Measurements from ENCODE around the gene CAPRIN1. TPM values are rescaled to one million over a fixed set of nuclear protein-coding genes. Genes with fewer than 3 reads are reported as not detected.
"Not testable (repeated sequence)": the region's sequence is repeated elsewhere in the genome, so short reads cannot be mapped to it uniquely, and the experiment has no call there.

CAPRIN1 gene
- total RNA-seq, 1 experiment from 2014 or later: 287 TPM

- Histone ChIP-seq H3K4me3 (no peak overlapping the region), H3K27me3 (no peaks in the 10 kb centered on the region), H3K27ac (no peak overlapping the region), H3K4me1 (no peaks in the 10 kb centered on the region), H3K9me3 (replicated peaks) (no peaks in the 10 kb centered on the region; the same call in 1 of the 2 replicates), H3K36me3 (peaks cover 65% of the 10 kb centered on the region)
- DNase-seq: no peak
Observed at GRCh38 chr11:34064291-34064690, 12.8 kb downstream of the CAPRIN1 start.

GRCh38 chr11:34065505-34066203, 14.1 kb downstream of the CAPRIN1 start:
- no peak for DNase-seq
- H3K4me3 ChIP-seq: no peak overlapping the region
- H3K4me1 ChIP-seq: no peaks in the 10 kb centered on the region
- no peaks in the 10 kb centered on the region for H3K27me3 ChIP-seq
- no peaks in the 10 kb centered on the region; the same call in 1 of the 2 replicates for H3K9me3 ChIP-seq (replicated peaks)
- H3K36me3 ChIP-seq: peaks cover 57% of the 10 kb centered on the region
- no peak overlapping the region for H3K27ac ChIP-seq

- H3K27ac ChIP-seq; H3K9me3 ChIP-seq (replicated peaks); DNase-seq; H3K4me3 ChIP-seq; H3K27me3 ChIP-seq; H3K4me1 ChIP-seq: not testable (repeated sequence)
- peaks cover 55% of the 10 kb centered on the region for H3K36me3 ChIP-seq
Observed at GRCh38 chr11:34066766-34067165, 15.2 kb downstream of the CAPRIN1 start.

GRCh38 chr11:34067383-34068065, 16.0 kb downstream of the CAPRIN1 start:
- Histone ChIP-seq H3K36me3 (peaks cover 59% of the 10 kb centered on the region), H3K4me3 (no peak overlapping the region), H3K4me1 (no peaks in the 10 kb centered on the region), H3K27ac (no peak overlapping the region), H3K9me3 (replicated peaks) (no peaks in the 10 kb centered on the region), H3K27me3 (no peaks in the 10 kb centered on the region)
- DNase-seq: no peak

GRCh38 chr11:34068111-34068510, 16.6 kb downstream of the CAPRIN1 start:
- peaks cover 59% of the 10 kb centered on the region for H3K36me3 ChIP-seq
- H3K9me3 ChIP-seq (replicated peaks): no peaks in the 10 kb centered on the region
- H3K4me1 ChIP-seq: no peaks in the 10 kb centered on the region
- H3K27ac ChIP-seq: no peak overlapping the region
- H3K4me3 ChIP-seq: no peak overlapping the region
- DNase-seq: no peak
- no peaks in the 10 kb centered on the region for H3K27me3 ChIP-seq

GRCh38 chr11:34071306-34071705, 19.8 kb downstream of the CAPRIN1 start:
- H3K4me3 ChIP-seq; H3K9me3 ChIP-seq (replicated peaks); H3K27ac ChIP-seq; H3K27me3 ChIP-seq; DNase-seq; H3K4me1 ChIP-seq: not testable (repeated sequence)
- peaks cover 71% of the 10 kb centered on the region for H3K36me3 ChIP-seq

- Histone ChIP-seq H3K27ac (no peak overlapping the region), H3K9me3 (replicated peaks) (no peaks in the 10 kb centered on the region), H3K36me3 (peaks cover 73% of the 10 kb centered on the region), H3K4me3 (no peak overlapping the region), H3K27me3 (no peaks in the 10 kb centered on the region), H3K4me1 (peaks cover 9% of the 10 kb centered on the region; the same call in 1 of the 2 replicates)
- DNase-seq: no peak
Observed at GRCh38 chr11:34072041-34072440, 20.5 kb downstream of the CAPRIN1 start.

- Histone ChIP-seq H3K9me3 (replicated peaks) (no peaks in the 10 kb centered on the region), H3K36me3 (peaks cover 73% of the 10 kb centered on the region), H3K4me3 (no peak overlapping the region), H3K4me1 (peaks cover 9% of the 10 kb centered on the region; the same call in 1 of the 2 replicates), H3K27me3 (no peaks in the 10 kb centered on the region), H3K27ac (no peak overlapping the region)
- no peak for DNase-seq
Observed at GRCh38 chr11:34072832-34073231, 21.3 kb downstream of the CAPRIN1 start.

GRCh38 chr11:34074391-34074790, 22.9 kb downstream of the CAPRIN1 start:
- H3K36me3 ChIP-seq: peaks cover 78% of the 10 kb centered on the region
- peaks cover 9% of the 10 kb centered on the region; the same call in 1 of the 2 replicates for H3K4me1 ChIP-seq
- no peak overlapping the region for H3K27ac ChIP-seq
- DNase-seq: no peak
- no peaks in the 10 kb centered on the region for H3K27me3 ChIP-seq
- H3K4me3 ChIP-seq: no peak overlapping the region
- H3K9me3 ChIP-seq (replicated peaks): no peaks in the 10 kb centered on the region

GRCh38 chr11:34075178-34075820, 23.8 kb downstream of the CAPRIN1 start:
- no peaks in the 10 kb centered on the region for H3K27me3 ChIP-seq
- H3K4me1 ChIP-seq: peaks cover 9% of the 10 kb centered on the region; the same call in 1 of the 2 replicates
- H3K9me3 ChIP-seq (replicated peaks): no peaks in the 10 kb centered on the region
- no peak overlapping the region for H3K4me3 ChIP-seq
- H3K27ac ChIP-seq: no peak overlapping the region
- DNase-seq: no peak
- H3K36me3 ChIP-seq: peaks cover 85% of the 10 kb centered on the region

- Histone ChIP-seq H3K9me3 (replicated peaks) (no peaks in the 10 kb centered on the region), H3K4me1 (no peaks in the 10 kb centered on the region), H3K36me3 (peaks cover 93% of the 10 kb centered on the region), H3K27ac (no peak overlapping the region), H3K4me3 (no peak overlapping the region), H3K27me3 (no peaks in the 10 kb centered on the region)
- no peak for DNase-seq
Observed at GRCh38 chr11:34080609-34081008, 29.1 kb downstream of the CAPRIN1 start.

GRCh38 chr11:34084637-34085036, 33.1 kb downstream of the CAPRIN1 start:
- Histone ChIP-seq H3K4me3 (no peak overlapping the region), H3K4me1 (no peaks in the 10 kb centered on the region), H3K27ac (no peak overlapping the region), H3K9me3 (replicated peaks) (no peaks in the 10 kb centered on the region), H3K27me3 (no peaks in the 10 kb centered on the region), H3K36me3 (peaks cover 92% of the 10 kb centered on the region)
- DNase-seq: no peak

GRCh38 chr11:34086554-34087283, 35.2 kb downstream of the CAPRIN1 start:
- H3K27ac ChIP-seq: no peak overlapping the region
- no peak for DNase-seq
- H3K4me3 ChIP-seq: no peak overlapping the region
- H3K9me3 ChIP-seq (replicated peaks): no peaks in the 10 kb centered on the region
- H3K27me3 ChIP-seq: no peaks in the 10 kb centered on the region
- peaks cover 95% of the 10 kb centered on the region for H3K36me3 ChIP-seq
- H3K4me1 ChIP-seq: no peaks in the 10 kb centered on the region

GRCh38 chr11:34091825-34092224, 40.3 kb downstream of the CAPRIN1 start:
- no peaks in the 10 kb centered on the region for H3K27me3 ChIP-seq
- no peaks in the 10 kb centered on the region for H3K9me3 ChIP-seq (replicated peaks)
- H3K4me3 ChIP-seq: no peak overlapping the region
- H3K27ac ChIP-seq: no peak overlapping the region
- DNase-seq: no peak
- no peaks in the 10 kb centered on the region for H3K4me1 ChIP-seq
- H3K36me3 ChIP-seq: peaks cover 92% of the 10 kb centered on the region

GRCh38 chr11:34094900-34095299, 43.4 kb downstream of the CAPRIN1 start:
- not testable (repeated sequence) for H3K4me3 ChIP-seq; H3K9me3 ChIP-seq (replicated peaks); H3K27ac ChIP-seq; H3K27me3 ChIP-seq; DNase-seq; H3K4me1 ChIP-seq
- peaks cover 97% of the 10 kb centered on the region for H3K36me3 ChIP-seq

Data from SJCRH30 (cell line).